Measurements from ENCODE around the gene TARDBP. TPM values are rescaled to one million over a fixed set of nuclear protein-coding genes. Genes with fewer than 3 reads are reported as not detected.

Gene TARDBP
- total and polyA plus RNA-seq, 9 of the 15 experiments (the other 6 are each of a cell fraction or from before 2014, with no cell fraction given), result 122 to 515 (median 243) TPM

DNA sequence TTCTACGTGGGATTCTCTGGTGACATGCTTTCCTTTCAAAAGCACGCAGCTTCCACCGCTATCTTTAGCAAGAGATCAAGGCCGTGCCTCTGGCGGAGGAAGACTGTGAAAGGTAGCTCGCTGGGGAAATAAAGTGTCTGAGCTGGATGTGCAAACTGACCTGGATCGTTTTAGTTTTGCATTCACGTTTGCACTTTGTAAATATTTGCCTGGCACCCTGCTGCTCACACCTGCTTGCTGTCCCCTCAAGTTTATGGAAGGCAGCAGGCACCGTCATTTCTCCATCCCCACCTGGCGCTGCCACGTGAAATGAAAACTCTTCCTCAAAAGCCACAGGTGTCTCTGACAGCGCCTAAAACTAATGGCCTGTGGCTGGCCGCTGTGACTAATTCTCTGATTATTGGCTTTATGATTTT lies 44.0 kb upstream of the TARDBP start:
- ChIA-PET POLR2A (interaction anchor here (0.6 to 1.4 kb wide), 4 partner anchors 9 to 164 kb away, joined by 3 to 7 read pairs (median 4); no protein-coding TSS in a partner anchor), CTCF (ENCODE audit: low intra/inter-chr PET ratio) (no interaction called here)
- TF ChIP-seq LCOR (CRISPR knock-in tag; IDR thresholded peaks at IDR 0.05) (no peak), CBX2 (IDR thresholded peaks at IDR 0.05; ENCODE audit: insufficient read depth, low read length, poor library complexity, severe bottlenecking) (peak; percentile 41), MEF2A (IDR thresholded peaks at IDR 0.05; ENCODE audit: control insufficient read depth, low read depth, low read length) (no peak), ARNT (IDR thresholded peaks at IDR 0.05) (no peak), SMARCA5 (IDR thresholded peaks at IDR 0.05) (no peak)
- TF ChIP-seq, protein P1, sequence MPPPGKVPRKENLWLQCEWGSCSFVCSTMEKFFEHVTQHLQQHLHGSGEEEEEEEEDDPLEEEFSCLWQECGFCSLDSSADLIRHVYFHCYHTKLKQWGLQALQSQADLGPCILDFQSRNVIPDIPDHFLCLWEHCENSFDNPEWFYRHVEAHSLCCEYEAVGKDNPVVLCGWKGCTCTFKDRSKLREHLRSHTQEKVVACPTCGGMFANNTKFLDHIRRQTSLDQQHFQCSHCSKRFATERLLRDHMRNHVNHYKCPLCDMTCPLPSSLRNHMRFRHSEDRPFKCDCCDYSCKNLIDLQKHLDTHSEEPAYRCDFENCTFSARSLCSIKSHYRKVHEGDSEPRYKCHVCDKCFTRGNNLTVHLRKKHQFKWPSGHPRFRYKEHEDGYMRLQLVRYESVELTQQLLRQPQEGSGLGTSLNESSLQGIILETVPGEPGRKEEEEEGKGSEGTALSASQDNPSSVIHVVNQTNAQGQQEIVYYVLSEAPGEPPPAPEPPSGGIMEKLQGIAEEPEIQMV (tag; conservative IDR thresholded peaks at IDR 0.05; ENCODE audit: low read depth), result no peak
- WGBS (ENCODE audit: insufficient coverage, low coverage, missing lambda C conversion rate), result 4% methylated on average over 13 of the region's 13 CpGs
- Histone ChIP-seq H3K4me1 (replicated peaks in 1 of 2; ENCODE audit: control insufficient read depth in 2 of 2, insufficient read depth in 2 of 2, low read length in 2 of 2) (peaks cover 0 to 1% of the 10 kb centered on the region in 2 experiments; a peak in 4 of 5 replicates), H2AFZ (ENCODE audit: low read depth, low read length) (no peak overlapping the region), H3K79me2 (ENCODE audit: control insufficient read depth, insufficient read depth, low read length) (no peaks in the 10 kb centered on the region), H3K9me3 (replicated peaks; ENCODE audit: control insufficient read depth, insufficient read depth, low read depth, low read length) (no peaks in the 10 kb centered on the region), H3K36me3 (ENCODE audit: control insufficient read depth, insufficient read depth, low read length) (no peaks in the 10 kb centered on the region), H3K4me2 (ENCODE audit: insufficient read depth, low read length) (0 out of 2 replicates have a peak overlapping the region, but pooled peaks have one; percentile 20), H3K4me3 (no peak overlapping the region), H3K9ac (ENCODE audit: insufficient read depth in 1 of 2, low read depth in 2 of 2, low read length in 2 of 2) (no peak overlapping the region), H3K27ac (ENCODE audit: extremely low read depth, low read depth, low read length) (no peak overlapping the region), H4K20me1 (replicated peaks; ENCODE audit: control insufficient read depth, insufficient read depth, low read length) (no peaks in the 10 kb centered on the region), H3K27me3 (ENCODE audit: control insufficient read depth in 2 of 2, insufficient read depth in 2 of 2, low read length in 2 of 2) (peaks cover 33 to 83% of the 10 kb centered on the region in 2 experiments), H3K9me1 (ENCODE audit: control insufficient read depth, insufficient read depth, low read length) (no peaks in the 10 kb centered on the region)
- intact Hi-C loops (cut with micrococcal nuclease), result no loop called here
- no TSS peak for BruUV-seq (replicated peaks)
- in situ Hi-C loops (cut with MboI), result no loop called here
- ATAC-seq (no peak), DNase-seq (ENCODE audit: extremely low read depth in 1 of 4, low spot score in 3 of 4) (no peak), FAIRE-seq (no peak)

All from K562 (cell line).